Peyer's patch (tissue), 4 donors: ENCODE results near the gene FASTK. TPM values are rescaled to one million over a fixed set of nuclear protein-coding genes. Genes with fewer than 3 reads are reported as not detected.

ENCODE experiments used
- DNase-seq, 3 donors: peaks; one replicate each; pipeline ENCODE4 v3.0.0-alpha.2; 2017 to 2019
- H3K27ac ChIP-seq, 4 donors: fragments of 200-600 bp; sonication (generic); one replicate each; pipeline ENCODE4 v1.5.1; 2016 to 2019
- H3K27me3 ChIP-seq, 2 donors: fragments of 200-600 bp; sonication (generic); one replicate each; pipeline ENCODE4 v1.5.1; 2019
- H3K36me3 ChIP-seq, 3 donors: fragments of 200-600 bp; sonication (generic); one replicate each; pipeline ENCODE4 v1.5.1; 2016 to 2019
- H3K4me1 ChIP-seq, 4 donors: fragments of 200-600 bp; sonication (generic); one replicate each; pipeline ENCODE4 v1.5.1; 2016 to 2019
- H3K4me3 ChIP-seq, 4 donors: fragments of 200-600 bp; sonication (generic); 1 replicate in 3 of 4; 2 replicates in 1 of 4; pipeline ENCODE4 v1.5.1; 2016 to 2019; ENCODE audit warnings: mild to moderate bottlenecking in 1 of 4
- H3K9me3 ChIP-seq, 4 donors: fragments of 200-600 bp; sonication (generic); one replicate each; pipeline ENCODE4 v1.5.1; 2016 to 2019; ENCODE audit warnings: mild to moderate bottlenecking in 1 of 4
- CTCF ChIP-seq, 6 experiments: fragments of 450-650 bp in 4 of 6; fragments of 200-600 bp in 2 of 6; sonication (generic) in 1 of 6; IDR thresholded peaks; one replicate each; pipeline ENCODE4 v1.5.1; 2017 to 2019; ENCODE audit warnings: antibody characterized with exemption in 6 of 6, mild to moderate bottlenecking in 3 of 6, moderate library complexity in 1 of 6
- POLR2A ChIP-seq, 2 donors: fragments of 450-650 bp; IDR thresholded peaks; one replicate each; pipeline ENCODE4 v1.5.1; 2017; ENCODE audit warnings: antibody characterized with exemption in 2 of 2, mild to moderate bottlenecking in 2 of 2, moderate library complexity in 2 of 2
- total RNA-seq, 4 donors: library from RNA; depleted of rRNA; stranded (reverse); fragments of >200 nt; gene quantifications; one replicate each; pipeline ENCODE4 v1.1.0, GENCODE V29; 2016

The FASTK gene
- total RNA-seq, 4 donors from 2014 or later: 99.0 to 239 (median 158) TPM

DNA sequence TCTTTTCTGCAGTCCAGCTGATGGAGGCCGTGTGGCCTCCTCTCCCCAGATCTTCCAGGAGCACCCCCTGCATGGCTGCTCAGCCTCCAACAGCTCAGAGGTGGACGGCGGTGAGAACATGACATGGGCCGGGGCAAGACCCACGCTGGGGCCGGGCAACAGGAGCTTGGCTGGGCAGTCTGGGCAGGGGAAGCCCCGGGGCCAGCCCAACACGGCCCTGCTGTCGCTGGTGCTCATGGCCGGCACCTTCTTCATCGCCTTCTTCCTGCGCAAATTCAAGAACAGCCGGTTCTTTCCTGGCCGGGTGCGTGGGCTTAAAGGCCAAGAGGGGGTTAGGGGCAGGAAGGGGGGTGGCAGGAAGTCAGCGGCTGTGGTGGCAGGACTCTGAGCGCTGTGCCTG is 6.6 kb downstream of the FASTK start:
- no peaks in the 10 kb centered on the region for H3K27me3 ChIP-seq

DNA sequence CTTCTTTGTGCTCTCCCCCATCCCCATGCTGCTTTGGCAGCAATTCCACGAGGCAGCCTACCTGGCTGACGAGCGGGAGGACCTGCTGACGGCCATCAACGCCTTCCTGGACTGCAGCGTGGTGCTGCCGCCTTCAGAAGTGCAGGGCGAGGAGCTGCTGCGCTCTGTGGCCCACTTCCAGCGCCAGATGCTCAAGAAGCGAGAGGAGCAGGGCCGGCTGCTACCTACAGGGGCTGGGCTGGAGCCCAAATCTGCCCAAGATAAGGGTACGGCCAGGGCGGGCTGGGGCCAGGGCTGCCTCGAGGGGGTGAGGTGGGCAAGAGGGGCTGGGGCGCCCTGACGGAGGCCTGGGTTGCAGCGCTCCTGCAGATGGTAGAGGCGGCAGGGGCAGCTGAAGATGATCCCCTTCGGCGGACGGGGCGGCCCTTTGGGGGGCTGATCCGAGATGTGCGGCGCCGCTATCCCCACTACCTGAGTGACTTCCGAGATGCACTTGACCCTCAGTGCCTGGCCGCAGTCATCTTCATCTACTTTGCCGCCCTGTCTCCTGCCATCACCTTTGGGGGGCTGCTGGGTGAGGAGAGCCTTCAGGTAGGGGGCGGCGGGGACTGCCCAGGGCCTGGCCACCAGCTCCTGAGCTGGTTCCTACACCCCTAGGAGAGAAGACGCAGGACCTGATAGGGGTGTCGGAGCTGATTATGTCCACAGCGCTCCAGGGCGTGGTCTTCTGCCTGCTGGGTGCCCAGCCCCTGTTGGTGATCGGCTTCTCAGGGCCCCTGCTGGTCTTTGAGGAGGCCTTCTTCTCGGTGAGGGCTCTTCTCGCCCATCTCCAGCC is 9.4 kb downstream of the FASTK start:
- TF ChIP-seq CTCF (IDR thresholded peaks at IDR 0.05) (no peak), POLR2A (IDR thresholded peaks at IDR 0.05) (no peak)
- H3K27ac ChIP-seq: no peak overlapping the region
- no peak for DNase-seq
- H3K4me1 ChIP-seq: no peaks in the 10 kb centered on the region
- no peaks in the 10 kb centered on the region for H3K27me3 ChIP-seq
- H3K36me3 ChIP-seq: peaks cover 0 to 94% (median 0%) of the 10 kb centered on the region in 3 donors
- H3K9me3 ChIP-seq: no peaks in the 10 kb centered on the region
- no peak overlapping the region for H3K4me3 ChIP-seq

More for the DNA sequence above, 6.6 kb downstream of the FASTK start:
- no peak overlapping the region for H3K4me3 ChIP-seq
- peaks cover 0 to 77% (median 0%) of the 10 kb centered on the region in 3 donors for H3K36me3 ChIP-seq
- TF ChIP-seq POLR2A (IDR thresholded peaks at IDR 0.05) (no peak), CTCF (IDR thresholded peaks at IDR 0.05) (no peak)
- no peaks in the 10 kb centered on the region for H3K9me3 ChIP-seq
- no peak for DNase-seq
- H3K27ac ChIP-seq: no peak overlapping the region
- H3K4me1 ChIP-seq: peaks cover 0 to 9% (median 2%) of the 10 kb centered on the region in 4 donors

DNA sequence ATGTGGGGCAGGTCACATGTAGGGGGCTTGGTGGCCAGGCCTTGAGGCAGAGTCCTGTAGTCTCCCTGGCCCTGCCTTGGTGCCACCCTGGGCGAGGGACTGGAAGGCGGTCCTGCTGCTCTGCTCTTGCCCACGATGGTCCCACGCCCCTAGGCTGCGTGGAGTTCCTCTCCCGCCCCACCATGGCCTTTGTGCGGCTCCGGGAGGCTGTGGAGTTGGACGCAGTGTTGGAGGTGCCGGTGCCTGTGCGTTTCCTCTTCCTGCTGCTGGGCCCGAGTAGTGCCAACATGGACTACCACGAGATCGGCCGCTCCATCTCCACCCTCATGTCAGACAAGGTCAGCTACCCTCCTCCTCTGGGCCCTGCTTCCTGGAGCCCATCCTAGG is 10.0 kb downstream of the FASTK start:
- TF ChIP-seq CTCF (IDR thresholded peaks at IDR 0.05) (no peak), POLR2A (IDR thresholded peaks at IDR 0.05) (no peak)
- Histone ChIP-seq H3K4me3 (no peak overlapping the region), H3K4me1 (no peaks in the 10 kb centered on the region), H3K36me3 (peaks cover 0 to 96% (median 0%) of the 10 kb centered on the region in 3 donors), H3K27ac (no peak overlapping the region), H3K9me3 (no peaks in the 10 kb centered on the region), H3K27me3 (no peaks in the 10 kb centered on the region)
- DNase-seq: no peak

DNA sequence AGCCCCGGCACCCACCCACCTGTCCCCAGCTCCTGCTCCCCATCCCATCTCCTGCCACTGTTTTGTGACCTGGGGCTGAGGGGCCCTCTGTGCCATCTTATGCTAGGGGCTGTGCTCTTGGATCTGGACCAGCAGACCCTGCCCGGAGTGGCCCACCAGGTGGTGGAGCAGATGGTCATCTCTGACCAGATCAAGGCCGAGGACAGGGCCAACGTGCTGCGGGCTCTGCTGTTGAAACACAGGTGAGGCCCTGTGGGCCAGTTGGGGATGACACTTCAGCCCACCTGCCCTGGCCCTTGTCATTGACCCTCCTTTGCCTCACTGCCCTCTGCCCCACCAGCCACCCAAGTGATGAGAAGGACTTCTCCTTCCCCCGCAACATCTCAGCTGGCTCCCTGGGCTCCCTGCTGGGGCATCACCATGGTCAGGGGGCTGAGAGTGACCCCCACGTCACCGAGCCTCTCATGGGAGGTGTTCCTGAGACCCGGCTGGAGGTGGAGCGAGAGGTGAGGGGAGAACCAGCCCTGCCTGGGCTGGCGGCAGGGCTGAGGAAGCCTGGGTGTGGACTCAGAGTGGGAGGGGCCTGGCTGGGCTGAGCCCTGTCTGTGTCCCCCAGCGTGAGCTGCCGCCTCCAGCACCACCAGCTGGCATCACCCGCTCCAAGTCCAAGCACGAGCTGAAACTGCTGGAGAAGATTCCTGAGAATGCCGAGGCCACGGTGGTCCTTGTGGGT is 10.6 kb downstream of the FASTK start:
- H3K4me1 ChIP-seq: no peaks in the 10 kb centered on the region
- H3K27ac ChIP-seq: no peak overlapping the region
- no peak overlapping the region for H3K4me3 ChIP-seq
- no peaks in the 10 kb centered on the region for H3K27me3 ChIP-seq
- H3K9me3 ChIP-seq: no peaks in the 10 kb centered on the region
- peaks cover 0 to 96% (median 0%) of the 10 kb centered on the region in 3 donors for H3K36me3 ChIP-seq
- no peak for DNase-seq
- TF ChIP-seq CTCF (IDR thresholded peaks at IDR 0.05) (no peak), POLR2A (IDR thresholded peaks at IDR 0.05) (no peak)

GRCh38 chr7:151068069-151068773 is 12.4 kb downstream of the FASTK start:
- Histone ChIP-seq H3K4me1 (no peaks in the 10 kb centered on the region), H3K27me3 (no peaks in the 10 kb centered on the region), H3K4me3 (no peak overlapping the region), H3K36me3 (peaks cover 0 to 89% (median 0%) of the 10 kb centered on the region in 3 donors), H3K9me3 (no peaks in the 10 kb centered on the region), H3K27ac (no peak overlapping the region)
- DNase-seq: no peak
- TF ChIP-seq CTCF (IDR thresholded peaks at IDR 0.05) (no peak), POLR2A (IDR thresholded peaks at IDR 0.05) (no peak)
